ENCODE measurements around the gene SGF29.
"Not testable (repeated sequence)": the region's sequence is repeated elsewhere in the genome, so short reads cannot be mapped to it uniquely, and the experiment has no call there.

SGF29 gene

DNA sequence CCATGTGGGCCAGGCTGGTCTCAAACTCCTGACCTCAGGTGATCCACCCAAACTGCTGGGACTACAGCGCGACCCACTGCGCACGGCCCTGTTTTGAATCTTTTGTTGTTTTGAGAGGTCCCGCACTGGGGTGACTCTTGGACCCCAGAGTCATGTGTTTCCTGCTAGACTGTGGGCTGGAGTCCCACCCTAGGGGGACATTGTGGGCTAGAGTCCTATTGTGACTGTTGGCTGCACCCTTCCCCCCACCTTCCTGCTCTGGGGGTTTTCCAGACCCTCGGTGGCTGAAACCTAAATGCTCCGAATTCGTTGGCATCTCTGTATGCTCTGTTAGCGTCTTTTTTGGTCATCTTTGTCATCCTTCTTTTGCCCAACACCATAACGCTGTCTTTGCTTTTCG is 30.9 kb upstream of the SGF29 start:
- DNase-seq (ENCODE audit: low read depth in 1 of 2, low spot score in 1 of 2), result no peak
- Histone ChIP-seq H3K4me3 (replicated peaks; ENCODE audit: insufficient read depth, low read length) (no peak overlapping the region), H3K27ac (replicated peaks) (no peak overlapping the region), H3K27me3 (ENCODE audit: insufficient read depth, poor library complexity, severe bottlenecking) (no peaks in the 10 kb centered on the region)
- TF ChIP-seq SPI1 (IDR thresholded peaks at IDR 0.05; ENCODE audit: borderline replicate concordance, low read depth) (no peak), POLR2AphosphoS5 (IDR thresholded peaks at IDR 0.05; ENCODE audit: low read depth) (no peak), GABPA (IDR thresholded peaks at IDR 0.05; ENCODE audit: low read depth) (no peak)
- TF ChIP-seq, protein P1, sequence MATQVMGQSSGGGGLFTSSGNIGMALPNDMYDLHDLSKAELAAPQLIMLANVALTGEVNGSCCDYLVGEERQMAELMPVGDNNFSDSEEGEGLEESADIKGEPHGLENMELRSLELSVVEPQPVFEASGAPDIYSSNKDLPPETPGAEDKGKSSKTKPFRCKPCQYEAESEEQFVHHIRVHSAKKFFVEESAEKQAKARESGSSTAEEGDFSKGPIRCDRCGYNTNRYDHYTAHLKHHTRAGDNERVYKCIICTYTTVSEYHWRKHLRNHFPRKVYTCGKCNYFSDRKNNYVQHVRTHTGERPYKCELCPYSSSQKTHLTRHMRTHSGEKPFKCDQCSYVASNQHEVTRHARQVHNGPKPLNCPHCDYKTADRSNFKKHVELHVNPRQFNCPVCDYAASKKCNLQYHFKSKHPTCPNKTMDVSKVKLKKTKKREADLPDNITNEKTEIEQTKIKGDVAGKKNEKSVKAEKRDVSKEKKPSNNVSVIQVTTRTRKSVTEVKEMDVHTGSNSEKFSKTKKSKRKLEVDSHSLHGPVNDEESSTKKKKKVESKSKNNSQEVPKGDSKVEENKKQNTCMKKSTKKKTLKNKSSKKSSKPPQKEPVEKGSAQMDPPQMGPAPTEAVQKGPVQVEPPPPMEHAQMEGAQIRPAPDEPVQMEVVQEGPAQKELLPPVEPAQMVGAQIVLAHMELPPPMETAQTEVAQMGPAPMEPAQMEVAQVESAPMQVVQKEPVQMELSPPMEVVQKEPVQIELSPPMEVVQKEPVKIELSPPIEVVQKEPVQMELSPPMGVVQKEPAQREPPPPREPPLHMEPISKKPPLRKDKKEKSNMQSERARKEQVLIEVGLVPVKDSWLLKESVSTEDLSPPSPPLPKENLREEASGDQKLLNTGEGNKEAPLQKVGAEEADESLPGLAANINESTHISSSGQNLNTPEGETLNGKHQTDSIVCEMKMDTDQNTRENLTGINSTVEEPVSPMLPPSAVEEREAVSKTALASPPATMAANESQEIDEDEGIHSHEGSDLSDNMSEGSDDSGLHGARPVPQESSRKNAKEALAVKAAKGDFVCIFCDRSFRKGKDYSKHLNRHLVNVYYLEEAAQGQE (IDR thresholded peaks at IDR 0.05; ENCODE audit: insufficient replicate concordance, low read depth), result no peak
- TF ChIP-seq, protein P2, sequence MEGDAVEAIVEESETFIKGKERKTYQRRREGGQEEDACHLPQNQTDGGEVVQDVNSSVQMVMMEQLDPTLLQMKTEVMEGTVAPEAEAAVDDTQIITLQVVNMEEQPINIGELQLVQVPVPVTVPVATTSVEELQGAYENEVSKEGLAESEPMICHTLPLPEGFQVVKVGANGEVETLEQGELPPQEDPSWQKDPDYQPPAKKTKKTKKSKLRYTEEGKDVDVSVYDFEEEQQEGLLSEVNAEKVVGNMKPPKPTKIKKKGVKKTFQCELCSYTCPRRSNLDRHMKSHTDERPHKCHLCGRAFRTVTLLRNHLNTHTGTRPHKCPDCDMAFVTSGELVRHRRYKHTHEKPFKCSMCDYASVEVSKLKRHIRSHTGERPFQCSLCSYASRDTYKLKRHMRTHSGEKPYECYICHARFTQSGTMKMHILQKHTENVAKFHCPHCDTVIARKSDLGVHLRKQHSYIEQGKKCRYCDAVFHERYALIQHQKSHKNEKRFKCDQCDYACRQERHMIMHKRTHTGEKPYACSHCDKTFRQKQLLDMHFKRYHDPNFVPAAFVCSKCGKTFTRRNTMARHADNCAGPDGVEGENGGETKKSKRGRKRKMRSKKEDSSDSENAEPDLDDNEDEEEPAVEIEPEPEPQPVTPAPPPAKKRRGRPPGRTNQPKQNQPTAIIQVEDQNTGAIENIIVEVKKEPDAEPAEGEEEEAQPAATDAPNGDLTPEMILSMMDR (IDR thresholded peaks at IDR 0.05; ENCODE audit: insufficient read depth, low read length), result no peak

DNA sequence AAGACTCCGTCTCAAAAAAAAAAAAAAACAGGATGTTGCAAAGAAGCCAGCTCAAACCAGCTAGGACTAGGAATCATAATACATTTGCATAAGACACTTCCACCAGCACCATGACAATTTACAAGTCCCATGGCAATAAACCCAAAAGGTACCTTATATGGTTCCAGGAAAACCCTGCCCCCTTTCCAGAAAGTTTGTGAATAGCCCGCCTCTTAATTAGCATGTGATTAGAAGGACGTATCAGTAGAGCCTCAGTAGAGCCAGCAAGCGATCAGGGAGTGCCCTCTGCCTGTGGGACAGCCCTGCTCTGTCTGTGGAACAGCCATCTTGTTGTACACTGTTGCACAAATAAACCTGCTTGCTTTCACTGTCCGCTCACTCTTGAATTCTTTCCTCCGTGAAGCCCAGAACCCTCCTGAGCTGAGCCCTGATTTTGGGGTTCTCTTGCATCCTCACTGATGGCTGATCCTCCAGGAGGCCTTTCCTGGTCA is 29.0 kb upstream of the SGF29 start:
- no peak for TF ChIP-seq GABPA (IDR thresholded peaks at IDR 0.05; ENCODE audit: low read depth)
- TF ChIP-seq, protein P1 (IDR thresholded peaks at IDR 0.05; ENCODE audit: insufficient replicate concordance, low read depth), result no peak
- TF ChIP-seq POLR2AphosphoS5 (IDR thresholded peaks at IDR 0.05; ENCODE audit: low read depth), result no peak
- TF ChIP-seq SPI1 (IDR thresholded peaks at IDR 0.05; ENCODE audit: borderline replicate concordance, low read depth), result no peak
- TF ChIP-seq, protein P2 (IDR thresholded peaks at IDR 0.05; ENCODE audit: insufficient read depth, low read length), result no peak
- no peak overlapping the region for H3K4me3 ChIP-seq (replicated peaks; ENCODE audit: insufficient read depth, low read length)
- no peaks in the 10 kb centered on the region for H3K27me3 ChIP-seq (ENCODE audit: insufficient read depth, poor library complexity, severe bottlenecking)
- no peak overlapping the region for H3K27ac ChIP-seq (replicated peaks)
- no peak for DNase-seq (ENCODE audit: low read depth in 1 of 2, low spot score in 1 of 2)

DNA sequence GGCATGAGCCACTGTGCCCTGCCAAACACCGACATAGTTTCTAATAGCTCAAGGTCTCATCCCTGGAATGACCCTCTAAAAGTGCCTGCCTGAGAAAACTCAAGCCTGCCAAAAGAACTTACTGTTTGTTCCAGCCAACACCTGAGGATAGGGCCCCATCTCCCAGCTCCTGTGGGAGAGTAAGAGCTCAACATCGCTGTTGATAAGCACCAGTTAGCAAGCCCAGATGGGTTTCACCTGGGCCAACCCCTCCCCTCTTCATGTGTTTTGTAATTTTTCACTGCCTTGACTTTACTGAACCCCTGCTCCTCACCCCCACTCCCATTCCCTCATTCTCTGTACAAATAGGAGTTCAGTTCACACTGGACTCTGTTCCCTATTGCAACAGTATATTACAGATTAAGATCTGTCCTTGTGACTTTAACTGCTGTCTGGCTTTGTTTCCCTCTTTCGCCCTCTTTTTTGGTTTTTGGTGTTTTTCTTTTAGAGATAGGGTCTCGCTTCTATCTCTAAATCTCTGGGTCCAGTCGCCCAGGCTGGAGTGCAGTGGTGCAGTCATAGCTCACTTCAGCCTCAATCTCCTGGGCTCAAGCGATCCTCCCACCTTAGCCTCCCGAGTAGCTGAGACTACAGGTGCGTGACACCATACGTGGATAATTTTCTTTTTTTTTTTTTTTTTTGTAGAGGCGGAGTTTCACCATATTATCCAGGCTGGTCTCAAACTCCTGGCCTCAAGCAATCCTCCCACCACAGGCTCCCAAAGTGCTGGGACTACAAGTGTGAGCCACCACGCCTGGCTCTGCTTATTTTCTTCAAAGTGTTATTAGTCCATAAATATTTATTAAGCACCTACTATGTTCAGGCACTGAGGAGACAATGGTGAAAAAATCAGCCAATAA is 27.3 kb upstream of the SGF29 start:
- H3K4me3 ChIP-seq (replicated peaks; ENCODE audit: insufficient read depth, low read length), result no peak overlapping the region
- no peak overlapping the region for H3K27ac ChIP-seq (replicated peaks)
- no peak for DNase-seq (ENCODE audit: low read depth in 1 of 2, low spot score in 1 of 2)
- no peaks in the 10 kb centered on the region for H3K27me3 ChIP-seq (ENCODE audit: insufficient read depth, poor library complexity, severe bottlenecking)
- TF ChIP-seq POLR2AphosphoS5 (IDR thresholded peaks at IDR 0.05; ENCODE audit: low read depth), result no peak
- no peak for TF ChIP-seq GABPA (IDR thresholded peaks at IDR 0.05; ENCODE audit: low read depth)
- TF ChIP-seq, protein P2 (IDR thresholded peaks at IDR 0.05; ENCODE audit: insufficient read depth, low read length), result no peak

DNA sequence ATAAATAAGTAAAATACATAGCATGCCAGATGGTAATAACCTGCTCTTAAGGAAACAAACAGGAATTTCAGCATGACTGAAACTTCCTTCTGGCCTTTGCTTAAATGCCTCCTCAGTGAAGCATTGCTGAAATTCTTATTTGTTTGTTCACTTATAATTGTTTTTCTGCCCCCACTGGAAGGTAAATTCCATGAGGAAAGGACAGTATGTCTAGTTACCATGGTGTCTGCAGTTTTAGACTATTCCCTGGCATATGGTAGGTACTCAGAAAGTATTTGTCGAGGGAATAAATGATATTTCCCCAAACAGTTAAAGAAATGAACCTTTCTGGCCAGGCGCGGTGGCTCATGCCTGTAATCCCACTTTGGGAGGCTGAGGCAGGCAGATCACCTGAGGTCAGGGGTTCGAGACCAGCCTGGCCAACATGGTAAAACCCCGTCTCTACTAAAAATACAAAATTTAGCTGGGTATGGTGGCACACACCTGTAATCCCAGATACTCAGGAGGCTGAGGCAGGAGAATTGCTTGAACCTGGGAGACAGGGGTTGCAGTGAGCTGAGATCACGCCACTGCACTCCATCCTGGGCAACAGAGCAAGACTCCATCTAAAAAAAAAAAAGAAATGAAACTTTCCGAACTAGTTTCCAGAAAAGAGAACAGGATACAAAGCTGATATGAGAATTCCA is 26.5 kb upstream of the SGF29 start:
- not testable (repeated sequence) for DNase-seq (ENCODE audit: low read depth in 1 of 2, low spot score in 1 of 2)

More for the DNA sequence above, 26.5 kb upstream of the SGF29 start:
- not testable (repeated sequence) for H3K27ac ChIP-seq (replicated peaks); H3K27me3 ChIP-seq (ENCODE audit: insufficient read depth, poor library complexity, severe bottlenecking); H3K4me3 ChIP-seq (replicated peaks; ENCODE audit: insufficient read depth, low read length)

Data from HL-60 (cell line).